NOMO-1 treated with DMSO at 0.1 percent for 48 hours (cell line): ENCODE results near the gene OXER1.

ENCODE experiments used
- DNase-seq: peaks from one replicate; lab custom pipeline; 2025; ENCODE audit not compliant: unreplicated experiment; lab: John Stamatoyannopoulos, UW

Gene OXER1

DNA sequence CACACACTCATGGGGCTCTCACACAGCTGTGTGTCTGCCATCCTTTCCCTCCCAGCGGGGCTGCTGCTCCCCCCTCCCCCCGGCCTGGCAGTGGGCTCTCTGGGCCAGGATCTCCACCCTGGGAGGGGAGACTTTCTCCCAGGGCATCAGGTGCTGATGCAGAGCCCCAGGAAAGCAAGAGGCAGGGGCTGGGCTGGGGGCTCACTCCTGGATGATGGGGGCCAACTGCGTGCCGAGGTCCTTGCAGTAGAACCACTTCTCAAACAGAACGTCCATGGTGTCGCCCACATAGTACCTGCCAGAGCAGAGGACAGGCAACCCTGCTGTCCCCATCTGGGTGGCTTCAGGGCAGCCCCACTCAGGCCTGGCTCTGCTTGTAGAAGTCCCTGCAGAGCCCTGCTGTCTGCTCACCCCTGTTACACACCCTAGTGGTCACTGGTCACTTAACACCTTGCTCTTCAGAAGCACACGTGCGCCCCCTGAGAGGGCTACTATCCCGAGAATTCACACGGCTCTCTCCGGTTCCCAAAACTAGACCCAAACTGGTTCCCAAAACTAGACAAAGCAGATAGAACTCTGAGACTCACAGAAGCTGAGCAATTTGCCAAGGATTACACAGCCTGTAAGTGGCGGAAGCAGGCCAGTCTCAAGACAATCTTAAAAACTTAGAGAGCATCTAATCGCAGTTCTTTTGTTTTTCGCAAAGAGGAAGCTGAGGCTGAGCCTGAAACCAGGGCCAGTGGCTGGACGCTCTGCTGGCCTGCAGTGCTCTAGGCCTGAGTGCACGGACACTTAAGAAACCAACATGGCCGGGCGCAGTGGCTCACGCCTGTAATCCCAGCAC lies 6.6 kb upstream of the OXER1 start:
- DNase-seq: peak; percentile 74

DNA sequence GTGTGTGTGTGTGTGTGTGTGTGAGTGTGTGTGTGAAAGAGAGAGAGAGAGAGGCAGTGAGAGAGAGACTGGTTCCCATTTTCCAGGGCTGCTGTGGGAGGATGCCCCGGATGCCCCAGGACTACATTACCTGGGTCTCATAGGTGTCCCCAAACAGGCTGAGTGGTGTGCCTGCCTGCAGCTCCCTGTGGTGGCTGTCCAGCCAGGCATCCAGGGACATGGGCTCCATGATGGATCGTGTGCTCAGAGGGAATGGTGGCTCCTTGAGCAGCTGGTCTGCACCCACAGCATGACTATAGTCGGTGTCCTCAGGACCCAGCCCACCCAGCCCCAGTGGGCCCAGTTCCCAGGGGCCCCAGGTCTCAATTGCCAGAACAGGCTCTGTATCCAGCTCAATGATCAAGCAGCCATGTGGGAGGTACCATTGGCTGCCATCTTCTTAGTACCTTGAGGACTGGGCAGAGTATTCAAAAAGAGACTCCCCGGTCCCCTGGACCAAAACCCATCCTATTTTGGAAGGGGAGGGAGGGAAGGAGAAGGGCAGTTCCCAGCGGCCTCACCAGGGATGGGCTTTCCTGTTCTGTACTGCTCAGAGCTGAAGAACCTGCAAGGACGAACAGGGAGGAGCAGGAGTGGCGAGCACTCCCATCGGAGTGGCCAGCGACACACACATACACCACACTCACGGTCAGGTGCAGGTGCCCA lies 5.8 kb upstream of the OXER1 start:
- no peak for DNase-seq

DNA sequence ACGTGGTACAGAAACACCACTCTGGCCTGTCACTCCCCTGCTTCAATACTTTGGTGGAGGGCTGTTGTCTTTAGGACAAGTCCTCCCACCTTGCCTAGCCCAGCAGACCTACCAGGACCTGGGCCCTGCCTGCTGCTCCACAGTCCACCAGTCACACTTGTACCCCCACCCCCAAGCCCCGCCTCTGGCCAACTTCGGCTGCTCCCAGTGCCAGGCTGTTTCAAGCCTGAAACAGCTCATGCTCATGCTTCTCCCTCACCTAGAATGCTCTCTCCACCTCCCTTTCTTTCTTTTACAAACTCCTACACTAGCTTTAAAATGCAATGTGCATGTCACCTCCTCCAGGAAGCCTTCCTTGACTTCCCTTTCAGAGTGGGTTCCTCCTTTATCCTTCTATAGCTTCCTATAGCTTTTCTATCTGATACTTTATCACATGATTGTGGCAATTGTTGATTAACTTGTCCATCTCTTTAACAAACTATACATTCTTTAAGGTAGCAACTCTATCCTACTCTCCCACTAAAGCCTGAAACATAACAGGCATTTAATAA lies 4.8 kb upstream of the OXER1 start:
- DNase-seq: no peak

DNA sequence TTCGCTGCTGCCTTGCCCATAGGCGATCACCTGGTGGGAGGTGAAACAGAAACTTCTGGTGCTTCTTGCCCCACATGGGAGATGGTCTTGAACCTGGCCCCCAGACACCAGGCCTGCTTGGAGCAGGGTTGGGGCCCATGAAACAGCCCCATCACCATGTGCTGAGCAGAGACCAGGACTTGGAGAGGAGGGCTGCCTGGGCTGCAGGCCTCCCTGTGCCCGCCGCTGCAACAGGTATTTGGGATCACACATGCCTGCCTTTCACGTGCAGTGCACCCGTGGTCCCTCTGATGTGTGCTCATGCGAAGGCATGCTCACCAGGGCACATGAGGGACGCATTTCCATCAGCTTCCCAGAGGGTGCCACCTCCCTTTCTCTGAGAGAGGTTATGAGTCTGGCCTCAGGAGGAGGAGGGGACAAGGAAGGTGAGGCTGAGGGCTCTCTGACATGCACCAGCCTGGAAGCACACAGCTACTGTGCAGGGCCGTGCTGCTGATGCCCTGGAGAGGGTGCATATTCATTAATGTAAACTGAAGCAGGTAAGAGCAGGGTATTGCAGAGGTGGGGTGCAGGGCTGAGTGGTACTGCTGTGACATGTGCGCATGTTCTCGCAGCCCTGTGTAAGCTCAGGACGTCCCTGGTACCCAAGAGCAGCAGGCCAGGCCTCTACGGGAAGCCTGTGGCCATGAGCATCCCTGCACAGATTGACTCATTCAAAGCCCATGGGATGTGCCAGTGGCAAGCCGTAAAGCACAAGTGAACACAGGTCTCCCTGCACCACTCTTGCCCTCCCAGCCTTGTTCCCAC lies 4.2 kb upstream of the OXER1 start:
- DNase-seq: no peak

DNA sequence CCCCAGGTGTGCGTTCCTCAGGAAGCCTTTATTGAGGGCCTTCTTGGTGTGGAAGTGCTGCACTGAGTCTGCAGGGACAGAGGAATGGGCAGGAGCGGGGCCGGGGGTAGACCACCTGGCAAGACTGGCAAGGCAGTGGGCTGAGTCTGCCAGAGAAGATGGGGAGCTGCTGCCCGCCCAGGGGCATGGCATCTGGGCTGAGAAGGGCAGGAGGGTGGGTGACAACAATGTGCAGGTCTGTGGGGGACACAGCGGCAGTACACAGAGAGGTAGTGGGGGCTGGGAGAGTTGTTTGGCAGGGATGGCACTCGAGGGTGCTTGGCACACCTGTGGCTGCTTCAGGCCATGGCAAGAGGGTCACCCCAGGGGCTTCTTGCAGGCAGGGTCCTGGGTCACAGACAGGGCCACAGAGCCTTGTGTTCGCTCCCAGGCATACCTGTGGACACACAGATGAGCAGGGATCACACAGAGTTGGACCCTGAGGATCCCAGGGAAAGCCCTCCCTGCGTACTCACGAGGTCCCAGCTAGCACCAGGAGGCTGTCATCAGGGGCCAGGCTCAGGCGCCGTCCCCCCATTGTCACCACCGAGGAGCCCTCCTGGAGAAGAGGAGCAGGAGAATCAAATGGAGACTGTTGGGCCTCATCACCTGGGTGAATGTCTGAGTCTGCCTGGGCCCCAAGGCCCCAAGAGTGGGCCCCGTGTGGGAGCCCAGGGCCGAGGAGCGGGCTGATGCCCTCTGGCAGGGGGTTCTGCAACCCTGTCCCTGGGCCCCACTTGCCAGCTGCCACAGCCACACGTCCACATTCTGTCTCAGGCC lies 3.4 kb upstream of the OXER1 start:
- DNase-seq: no peak

DNA sequence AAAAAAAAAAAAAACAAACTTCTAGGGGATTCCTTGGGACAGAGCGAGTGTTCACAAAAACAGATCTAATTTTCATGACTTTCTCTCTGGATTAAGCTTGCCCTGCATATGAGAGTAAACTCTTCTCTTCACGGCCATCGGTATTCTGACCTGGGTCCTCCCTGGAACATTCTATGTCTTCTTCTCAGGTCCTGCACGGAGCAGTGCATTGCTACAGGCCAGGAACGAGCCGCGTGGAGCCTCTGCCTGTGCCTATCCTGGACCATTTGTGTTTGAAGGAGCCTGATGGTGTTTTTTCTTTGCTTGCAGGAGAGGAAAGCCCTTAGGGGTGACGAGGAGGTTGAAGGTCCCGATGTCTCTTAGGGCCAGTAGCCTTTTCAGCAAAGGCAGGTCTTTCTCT lies 1.8 kb upstream of the OXER1 start:
- DNase-seq: no peak

DNA sequence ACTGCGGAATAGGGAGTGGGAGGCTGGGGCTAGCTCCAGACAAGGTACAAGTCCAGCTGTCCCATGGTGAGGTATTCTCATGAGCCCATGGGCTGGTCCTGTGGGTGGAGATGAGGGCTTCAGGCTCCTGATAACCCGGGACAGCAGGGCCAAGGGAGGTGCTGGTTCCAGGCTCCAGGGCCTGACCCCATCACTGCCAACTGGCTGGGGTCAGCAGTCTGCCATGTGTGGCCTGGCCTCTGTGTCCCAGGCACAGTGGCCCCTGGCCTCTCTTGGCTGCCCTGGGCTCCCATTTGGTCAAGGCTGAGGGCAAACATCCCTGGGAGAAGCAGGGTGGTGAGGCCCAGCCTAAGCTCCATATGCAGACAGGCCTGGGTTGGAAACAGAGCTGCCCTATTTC lies 966 bp upstream of the OXER1 start:
- DNase-seq: no peak

DNA sequence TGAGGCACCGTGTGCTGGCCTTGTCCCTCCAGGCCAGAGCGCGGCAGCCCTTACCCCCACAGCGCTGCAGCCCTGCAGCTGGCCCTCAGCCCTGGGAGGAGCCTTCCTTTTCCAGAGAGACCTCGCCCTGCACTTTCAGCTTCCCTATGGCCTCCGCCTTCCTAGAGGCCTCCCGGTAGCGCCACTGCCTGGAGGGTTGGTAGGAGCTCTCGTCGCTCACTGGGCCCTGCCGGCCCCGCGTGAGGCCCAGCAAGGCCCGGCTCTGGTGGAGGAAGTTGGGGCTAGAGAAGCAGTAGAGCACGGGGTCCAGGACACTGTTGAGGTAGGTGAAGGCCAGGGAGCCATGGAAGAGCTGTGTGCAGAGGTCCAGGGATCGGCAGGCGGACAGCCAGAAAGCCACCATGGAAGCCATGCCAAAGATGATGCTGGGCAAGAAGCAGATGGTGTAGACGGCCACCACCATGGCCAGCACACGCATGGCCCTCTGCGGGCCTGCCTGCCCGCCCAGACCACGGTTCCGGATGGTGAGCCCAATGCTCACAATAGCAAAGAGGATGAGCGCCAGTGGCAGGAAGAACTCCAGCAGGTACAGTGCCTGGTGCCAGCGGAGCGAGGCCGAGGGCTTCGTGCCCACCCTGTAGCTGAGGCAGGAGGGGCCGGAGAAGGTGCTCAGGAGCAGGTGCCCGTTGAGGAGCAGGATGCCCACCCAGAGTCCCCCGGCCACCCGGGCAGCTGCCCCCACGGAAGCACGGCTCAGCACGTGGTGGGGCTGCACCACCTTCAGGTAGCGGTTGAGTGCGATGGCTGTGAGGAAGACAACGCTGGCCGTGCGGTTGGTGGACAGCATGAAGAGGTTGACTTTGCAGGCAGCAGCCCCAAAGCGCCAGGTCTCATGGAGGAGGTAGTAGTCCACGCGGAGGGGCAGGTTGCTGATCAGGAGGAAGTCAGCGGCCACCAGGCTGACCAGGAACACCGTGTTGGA lies 821 bp downstream of the OXER1 start:
- DNase-seq: no peak

DNA sequence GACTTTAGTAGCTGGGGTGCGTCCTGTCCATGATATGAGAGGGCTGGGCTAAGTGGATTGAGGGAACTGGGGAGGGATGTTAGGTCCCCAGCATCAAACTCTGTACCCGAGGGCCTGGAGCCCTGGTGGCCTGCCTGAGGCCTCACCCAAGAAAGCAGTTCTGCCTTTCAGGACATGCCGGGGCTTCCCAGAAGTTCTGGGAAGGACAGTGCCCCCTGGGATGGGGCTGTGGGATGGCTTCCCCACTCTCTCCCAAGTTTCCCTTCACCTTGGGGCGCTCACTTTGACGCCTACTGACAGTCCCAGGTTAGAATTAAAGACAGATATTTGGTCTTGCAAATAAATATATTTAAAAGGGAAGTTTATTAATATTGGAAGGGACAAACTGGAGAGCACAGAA lies 1.8 kb downstream of the OXER1 start:
- DNase-seq: no peak

DNA sequence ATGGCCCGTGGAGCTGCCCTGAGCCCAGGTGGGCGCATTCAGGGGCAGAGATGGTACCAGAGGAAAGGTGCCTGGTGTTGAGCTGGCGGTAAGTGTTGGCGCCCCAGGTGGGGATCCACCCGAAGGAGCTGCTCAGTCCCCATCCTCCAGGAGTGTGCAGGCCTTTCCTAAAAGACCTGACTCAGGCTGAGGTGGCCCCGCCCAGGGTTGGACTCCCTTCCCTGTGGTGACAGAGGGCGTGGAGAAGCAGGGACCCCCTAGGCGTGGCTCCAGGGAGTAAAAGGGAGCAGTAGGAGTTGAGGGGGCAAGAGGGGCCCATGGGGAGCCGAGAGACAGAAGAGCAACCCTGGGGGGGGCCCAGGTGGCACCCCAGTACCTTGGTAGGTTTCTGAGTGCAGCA lies 2.4 kb downstream of the OXER1 start:
- no peak for DNase-seq

DNA sequence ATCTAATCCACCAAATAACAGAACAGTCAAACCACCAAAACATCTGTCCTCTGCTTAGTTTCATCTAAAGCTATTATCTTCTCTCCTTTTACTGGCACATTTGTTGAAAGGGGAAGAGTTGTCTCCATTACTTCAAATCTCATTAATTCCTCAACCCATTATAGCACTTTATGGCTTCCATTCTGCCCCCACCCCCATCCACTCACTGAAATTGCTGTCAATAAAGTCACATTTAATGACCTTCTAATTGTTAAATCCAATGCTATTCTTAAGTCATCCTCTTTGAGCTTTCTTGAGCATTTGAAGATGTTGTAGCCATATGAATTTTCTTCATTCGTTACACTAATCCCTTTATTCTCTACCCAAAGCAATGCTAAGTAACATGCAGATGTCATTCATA lies 5.2 kb downstream of the OXER1 start:
- DNase-seq: no peak

DNA sequence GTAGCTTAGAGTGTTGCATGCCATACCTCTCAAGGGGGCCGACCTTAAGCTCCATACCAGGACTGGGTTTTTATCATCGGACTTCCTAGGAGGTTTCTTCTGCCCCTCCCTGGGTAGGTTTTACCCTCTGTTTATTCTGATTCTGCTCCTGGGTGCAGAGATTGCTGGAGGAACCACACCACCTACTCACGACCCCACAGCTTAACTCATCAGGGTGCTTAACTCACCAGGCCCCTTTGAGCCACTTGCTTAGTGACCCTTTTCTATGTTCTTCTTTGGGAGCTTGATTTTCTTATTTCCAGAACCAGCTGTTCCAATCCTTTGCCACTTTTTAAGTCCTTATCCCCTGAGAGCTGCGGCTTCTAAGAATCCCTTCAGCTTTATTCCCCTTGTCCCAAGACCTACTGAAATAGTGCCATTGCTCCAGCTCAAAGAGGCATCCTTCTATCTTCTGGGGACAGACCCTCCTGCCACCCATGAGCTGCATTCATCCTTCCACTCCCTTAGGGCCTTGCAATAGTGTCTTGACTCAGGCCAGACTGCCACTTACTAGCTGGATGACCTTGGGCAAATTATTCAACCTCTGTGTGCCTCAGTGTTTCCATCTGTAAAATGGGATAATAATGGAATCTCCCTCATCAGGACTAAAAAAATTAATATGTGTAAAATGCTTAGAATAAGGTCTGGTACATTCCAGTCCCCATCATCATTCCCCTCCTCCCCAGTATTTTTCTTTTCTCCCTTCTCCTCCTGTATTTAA lies 5.8 kb downstream of the OXER1 start:
- no peak for DNase-seq

DNA sequence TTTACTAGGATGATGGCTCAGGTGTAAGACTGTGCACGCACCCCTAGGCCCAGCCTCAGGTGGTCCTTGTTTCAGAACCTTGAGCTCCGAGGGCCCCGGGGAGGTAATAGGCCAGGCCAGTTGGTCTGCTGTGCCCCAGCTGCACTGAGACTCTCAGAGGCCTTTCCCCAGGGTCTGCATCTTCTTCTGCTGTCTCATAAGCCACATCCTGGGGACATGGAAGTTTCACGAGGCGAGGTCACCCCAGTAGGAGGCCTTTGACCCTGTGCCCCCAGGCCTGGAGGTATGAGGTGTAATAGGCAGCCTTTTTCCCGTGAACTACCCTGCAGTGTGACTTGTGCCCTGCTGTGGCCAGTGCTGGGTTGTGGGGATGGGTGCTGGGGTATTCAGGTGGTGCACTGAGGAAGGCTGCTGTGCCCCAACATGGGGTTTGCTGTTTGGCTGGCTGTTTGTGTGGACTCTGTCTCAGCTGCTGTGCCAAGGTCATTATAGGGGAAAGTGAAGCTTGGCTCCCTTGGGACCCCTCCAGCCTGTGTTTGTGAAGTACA lies 6.9 kb downstream of the OXER1 start:
- no peak for DNase-seq

DNA sequence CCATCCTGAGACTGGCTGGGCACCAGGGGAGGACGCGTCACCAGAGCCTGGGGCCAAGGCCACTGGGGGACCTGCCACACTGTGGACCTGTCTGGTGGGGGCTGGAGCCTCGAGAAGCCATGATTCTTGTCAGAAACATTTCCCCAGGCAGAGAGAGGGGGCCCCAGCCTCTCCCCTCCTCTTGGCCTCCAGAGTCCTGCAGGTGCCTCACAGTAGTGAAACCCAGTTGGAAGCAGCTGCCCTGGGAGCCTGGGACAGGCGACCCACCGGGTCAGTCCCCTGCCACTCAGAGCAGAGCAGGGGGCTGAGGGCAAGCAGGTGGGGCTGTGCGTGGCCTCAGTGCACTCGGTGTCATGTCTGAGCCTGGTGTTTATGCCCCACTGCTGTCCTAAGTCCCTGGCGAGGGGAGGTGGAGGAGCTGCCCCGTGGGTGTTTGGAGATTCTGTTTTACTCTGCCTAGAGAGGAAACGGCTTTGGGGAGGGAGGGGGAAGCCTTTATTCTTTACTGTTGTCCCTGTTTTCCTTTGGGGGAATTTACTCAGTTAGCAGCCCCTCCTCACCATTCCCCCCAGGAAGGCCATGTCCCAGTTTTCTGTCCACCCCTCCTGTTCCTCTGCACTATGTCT lies 7.7 kb downstream of the OXER1 start:
- DNase-seq: no peak

DNA sequence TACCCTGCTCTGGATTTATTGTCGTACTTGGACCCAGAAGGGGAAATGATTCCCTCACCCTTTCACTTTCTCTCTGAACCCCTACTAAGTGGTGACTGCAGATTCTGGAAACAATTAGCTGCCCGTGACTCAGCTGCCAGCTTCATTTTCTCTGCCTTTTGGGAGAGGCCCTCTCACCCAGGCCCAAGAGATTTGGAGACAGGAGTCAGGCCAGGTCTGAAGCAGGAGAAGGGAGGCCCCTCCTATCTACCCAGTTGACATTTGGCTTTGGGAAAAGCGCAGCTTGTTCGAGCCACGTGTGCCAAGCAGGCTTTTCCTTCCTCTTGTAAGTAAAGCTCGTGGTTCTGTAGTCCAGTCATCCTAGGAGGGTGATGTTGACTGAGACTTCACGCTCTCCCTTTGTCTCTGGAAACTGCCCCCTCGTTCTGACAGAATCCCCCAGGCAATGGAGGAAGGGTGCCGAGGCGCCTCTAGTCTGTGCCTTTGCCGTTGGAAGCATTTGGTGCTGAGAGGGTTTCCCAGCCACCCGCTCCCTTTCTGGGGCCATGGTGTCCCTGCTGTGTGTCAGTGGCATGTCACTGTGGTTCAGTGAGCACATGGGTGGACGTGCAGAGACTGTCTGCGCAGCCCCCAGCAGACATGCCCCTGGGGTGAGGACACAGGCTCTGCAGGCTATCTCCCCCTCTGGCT lies 8.6 kb downstream of the OXER1 start:
- DNase-seq: peak; percentile 78

DNA sequence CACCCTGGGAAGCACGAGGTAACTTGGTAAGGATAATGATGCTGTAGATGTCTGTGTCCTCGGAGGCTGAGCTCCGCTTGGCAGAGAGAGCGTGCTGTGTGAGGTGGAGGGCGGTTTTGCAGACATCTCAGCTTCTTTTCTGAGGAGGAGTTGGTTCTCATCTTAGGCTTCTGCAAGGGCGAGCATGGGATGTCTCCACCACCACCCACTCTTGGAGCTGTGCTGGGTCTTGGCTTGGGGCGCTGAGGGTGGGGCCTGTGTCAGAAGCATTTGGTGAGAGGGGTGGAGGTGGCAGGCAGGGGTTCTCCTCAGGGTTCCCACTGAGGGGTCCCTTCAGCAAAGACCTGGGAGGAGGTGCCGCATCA lies 9.2 kb downstream of the OXER1 start:
- DNase-seq: no peak

DNA sequence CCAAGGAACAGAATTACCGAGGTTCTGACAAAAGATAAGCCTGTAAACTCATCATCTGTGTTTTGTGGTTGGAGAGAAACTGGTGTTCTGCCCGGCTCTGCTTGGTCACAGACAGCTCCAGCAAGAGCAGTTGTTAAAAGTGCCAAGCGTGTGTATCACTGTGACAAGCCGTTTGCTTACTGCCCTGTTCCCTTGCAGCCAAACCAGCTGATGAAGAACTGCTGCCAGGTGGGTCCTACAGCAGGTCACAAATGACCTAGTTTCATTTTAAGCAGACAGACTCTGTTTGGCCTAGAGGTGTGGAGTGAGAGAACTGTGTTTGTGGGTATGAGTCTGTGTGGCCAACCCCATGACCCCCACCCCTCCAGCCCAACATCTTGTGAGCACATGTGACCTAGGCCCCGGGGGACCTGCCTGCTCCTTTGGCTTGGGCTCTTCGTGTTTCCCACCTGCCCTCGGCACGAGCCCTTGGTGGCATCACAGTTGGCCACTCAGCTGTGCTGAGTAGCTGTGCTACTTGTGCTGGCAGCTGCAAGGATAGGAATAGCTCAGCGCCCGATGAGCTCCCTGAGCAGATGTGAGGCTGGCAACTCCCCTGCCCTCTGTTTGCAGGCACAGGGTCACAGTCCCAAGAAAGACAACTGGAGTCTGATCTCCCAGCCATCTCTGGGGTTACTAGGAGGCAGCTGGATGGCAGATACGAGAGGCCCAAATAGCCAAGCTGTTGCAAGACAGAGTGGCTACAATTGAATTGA lies 9.7 kb downstream of the OXER1 start:
- DNase-seq: no peak
